ENCODE data around the gene POTEJ. TPM values are rescaled to one million over a fixed set of nuclear protein-coding genes. Genes with fewer than 3 reads are reported as not detected.
"Not testable (repeated sequence)": the region's sequence is repeated elsewhere in the genome, so short reads cannot be mapped to it uniquely, and the experiment has no call there.

POTEJ gene
- total RNA-seq, 1 donor from 2014 or later: 0.21 TPM

- not testable (repeated sequence) for H3K27ac ChIP-seq; H3F3A ChIP-seq (ENCODE audit: low read depth); H3K9ac ChIP-seq; H3K27me3 ChIP-seq; H3K36me3 ChIP-seq; H3K4me3 Mint-ChIP-seq; DNase-seq (ENCODE audit: low spot score); H3K27ac Mint-ChIP-seq; H3K36me3 Mint-ChIP-seq; H3K79me2 ChIP-seq (ENCODE audit: low read depth); H3K4me3 ChIP-seq; H3K9me3 ChIP-seq (ENCODE audit: low read depth); H4K20me1 ChIP-seq (ENCODE audit: low read depth); H3K4me2 ChIP-seq; H3K9me3 Mint-ChIP-seq; H3K4me1 ChIP-seq; H3K27me3 Mint-ChIP-seq (ENCODE audit: insufficient read depth, low read depth); H2AFZ ChIP-seq (replicated peaks); H3K4me1 Mint-ChIP-seq
- TF ChIP-seq, protein P1, sequence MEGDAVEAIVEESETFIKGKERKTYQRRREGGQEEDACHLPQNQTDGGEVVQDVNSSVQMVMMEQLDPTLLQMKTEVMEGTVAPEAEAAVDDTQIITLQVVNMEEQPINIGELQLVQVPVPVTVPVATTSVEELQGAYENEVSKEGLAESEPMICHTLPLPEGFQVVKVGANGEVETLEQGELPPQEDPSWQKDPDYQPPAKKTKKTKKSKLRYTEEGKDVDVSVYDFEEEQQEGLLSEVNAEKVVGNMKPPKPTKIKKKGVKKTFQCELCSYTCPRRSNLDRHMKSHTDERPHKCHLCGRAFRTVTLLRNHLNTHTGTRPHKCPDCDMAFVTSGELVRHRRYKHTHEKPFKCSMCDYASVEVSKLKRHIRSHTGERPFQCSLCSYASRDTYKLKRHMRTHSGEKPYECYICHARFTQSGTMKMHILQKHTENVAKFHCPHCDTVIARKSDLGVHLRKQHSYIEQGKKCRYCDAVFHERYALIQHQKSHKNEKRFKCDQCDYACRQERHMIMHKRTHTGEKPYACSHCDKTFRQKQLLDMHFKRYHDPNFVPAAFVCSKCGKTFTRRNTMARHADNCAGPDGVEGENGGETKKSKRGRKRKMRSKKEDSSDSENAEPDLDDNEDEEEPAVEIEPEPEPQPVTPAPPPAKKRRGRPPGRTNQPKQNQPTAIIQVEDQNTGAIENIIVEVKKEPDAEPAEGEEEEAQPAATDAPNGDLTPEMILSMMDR (IDR thresholded peaks at IDR 0.05): peak; percentile 17
Observed at GRCh38 chr2:130665596-130665995, 54.4 kb downstream of the POTEJ start.

DNA sequence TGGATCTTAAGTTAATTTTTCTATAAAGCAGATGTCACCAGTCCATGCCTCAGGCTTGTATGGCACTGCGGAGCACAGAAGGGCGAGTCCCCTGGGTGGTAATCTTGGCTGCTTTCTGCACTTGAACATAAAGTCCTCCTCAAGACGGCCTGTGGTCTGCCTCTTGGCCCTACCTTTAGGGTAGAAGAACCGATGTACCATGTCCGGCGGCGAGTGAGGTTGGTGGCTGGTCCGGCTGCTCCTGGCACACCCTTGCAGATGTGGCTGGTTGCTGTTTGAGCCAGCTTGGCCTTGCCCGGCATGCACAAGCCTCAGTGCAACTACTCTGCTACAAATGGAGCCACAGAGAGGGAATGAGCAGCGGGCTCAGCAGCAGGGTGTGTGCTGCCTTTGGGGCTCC, 56.3 kb downstream of the POTEJ start:
- H3K36me3 ChIP-seq; DNase-seq (ENCODE audit: low spot score); H3K4me3 Mint-ChIP-seq: not testable (repeated sequence)

DNA sequence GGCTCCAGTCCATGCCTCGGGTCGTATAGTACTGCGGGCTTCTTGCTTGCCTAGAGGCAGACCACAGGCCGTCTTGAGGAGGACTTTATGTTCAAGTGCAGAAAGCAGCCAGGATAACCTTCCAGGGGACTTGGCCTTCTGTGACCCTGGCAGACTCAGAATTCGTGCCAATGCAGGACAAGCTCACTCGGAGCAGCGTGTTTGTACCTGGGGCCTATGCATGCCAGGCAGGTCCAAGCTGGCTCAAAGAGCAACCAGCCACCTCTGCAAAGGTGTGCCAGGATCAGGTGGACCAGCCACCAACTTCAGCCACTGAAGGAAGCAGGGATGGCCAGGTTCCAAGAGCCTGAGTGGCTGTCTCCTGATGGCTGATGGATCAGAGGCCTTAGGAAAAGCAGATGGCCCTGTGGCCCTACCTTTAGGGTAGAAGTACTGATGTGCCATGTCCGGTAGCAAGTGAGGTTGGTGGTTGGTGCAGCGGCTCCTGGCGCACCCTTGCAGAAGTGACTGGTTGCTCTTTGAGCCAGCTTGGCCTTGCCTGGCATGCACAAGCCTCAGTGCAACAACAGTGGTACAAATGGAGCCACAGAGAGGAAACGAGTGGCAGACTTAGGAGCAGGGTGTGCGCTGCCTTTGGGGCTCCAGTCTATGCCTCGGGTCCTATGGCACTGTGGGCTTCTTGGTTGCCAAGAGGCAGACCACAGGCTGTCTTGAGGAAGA, 58.9 kb downstream of the POTEJ start:
- DNase-seq (ENCODE audit: low spot score); H3K4me1 Mint-ChIP-seq; H2AFZ ChIP-seq (replicated peaks); H3K9ac ChIP-seq; H3K4me3 ChIP-seq; H3K27me3 Mint-ChIP-seq (ENCODE audit: insufficient read depth, low read depth); H3F3A ChIP-seq (ENCODE audit: low read depth); H3K79me2 ChIP-seq (ENCODE audit: low read depth); H4K20me1 ChIP-seq (ENCODE audit: low read depth); H3K4me2 ChIP-seq; H3K36me3 ChIP-seq; H3K27ac Mint-ChIP-seq; H3K4me1 ChIP-seq; H3K9me3 Mint-ChIP-seq; H3K27me3 ChIP-seq; H3K4me3 Mint-ChIP-seq; H3K9me3 ChIP-seq (ENCODE audit: low read depth); H3K27ac ChIP-seq; H3K36me3 Mint-ChIP-seq: not testable (repeated sequence)

More for the DNA sequence above, 56.3 kb downstream of the POTEJ start:
- not testable (repeated sequence) for H3K27me3 ChIP-seq; H2AFZ ChIP-seq (replicated peaks); H3K27ac ChIP-seq; H3K4me1 Mint-ChIP-seq; H3K9ac ChIP-seq; H3K4me1 ChIP-seq; H3K4me2 ChIP-seq; H3K9me3 ChIP-seq (ENCODE audit: low read depth); H4K20me1 ChIP-seq (ENCODE audit: low read depth); H3K9me3 Mint-ChIP-seq; H3K4me3 ChIP-seq; H3F3A ChIP-seq (ENCODE audit: low read depth); H3K27me3 Mint-ChIP-seq (ENCODE audit: insufficient read depth, low read depth); H3K79me2 ChIP-seq (ENCODE audit: low read depth); H3K36me3 Mint-ChIP-seq; H3K27ac Mint-ChIP-seq

DNA sequence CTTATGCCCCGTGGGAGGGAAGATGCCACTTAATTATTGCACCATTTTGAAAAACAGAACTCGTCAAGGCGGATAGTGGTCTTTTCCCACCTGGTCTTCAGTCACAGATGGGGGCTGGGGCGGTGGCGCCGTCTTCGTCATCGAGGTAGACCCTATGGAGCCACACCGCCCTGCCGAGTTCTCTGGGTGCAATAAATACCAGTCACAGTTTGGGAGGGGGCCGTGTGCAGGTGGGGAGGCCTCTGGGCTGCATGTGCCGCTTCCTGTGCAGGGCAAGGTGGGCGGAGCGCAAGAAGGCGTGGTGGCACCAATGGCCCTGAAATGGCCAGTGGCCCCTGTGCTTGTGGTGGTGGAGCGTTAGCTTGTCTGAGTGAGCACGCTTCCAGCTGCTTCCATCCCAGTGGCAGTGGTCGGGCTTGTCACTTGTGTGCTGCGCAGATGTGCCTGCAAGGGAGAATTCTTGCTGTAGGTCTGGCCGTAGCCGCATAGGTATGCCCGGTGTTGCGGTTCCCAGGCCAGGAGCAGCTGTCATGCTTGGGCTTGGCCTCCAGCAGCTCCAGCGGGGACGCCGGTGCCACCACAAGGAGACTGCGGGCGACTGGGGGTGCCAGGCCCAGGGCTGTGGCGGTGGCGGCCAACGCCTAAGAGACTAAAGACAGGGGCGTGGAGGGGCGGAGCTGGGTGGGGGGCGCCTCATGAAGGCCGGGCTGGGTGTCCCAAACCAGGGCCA, 81.0 kb downstream of the POTEJ start:
- not testable (repeated sequence) for H3K79me2 ChIP-seq (ENCODE audit: low read depth); H3K36me3 ChIP-seq; H3K27ac ChIP-seq; H3K4me3 Mint-ChIP-seq; H3K9me3 ChIP-seq (ENCODE audit: low read depth); H3K36me3 Mint-ChIP-seq; H3K27me3 Mint-ChIP-seq (ENCODE audit: insufficient read depth, low read depth); H3K27me3 ChIP-seq; H3K4me1 Mint-ChIP-seq; DNase-seq (ENCODE audit: low spot score); H2AFZ ChIP-seq (replicated peaks); H3K9me3 Mint-ChIP-seq; H3K9ac ChIP-seq; H3K4me2 ChIP-seq; H3K4me3 ChIP-seq; H3F3A ChIP-seq (ENCODE audit: low read depth); H4K20me1 ChIP-seq (ENCODE audit: low read depth); H3K27ac Mint-ChIP-seq; H3K4me1 ChIP-seq

- Histone ChIP-seq H3K4me2 (peak overlapping the region; percentile 47), H3K4me3 (peak overlapping the region; percentile 29), H2AFZ (replicated peaks) (peak overlapping the region; percentile 85)
- not testable (repeated sequence) for H3K79me2 ChIP-seq (ENCODE audit: low read depth); H3K27ac ChIP-seq; H3K9ac ChIP-seq; H3K27me3 Mint-ChIP-seq (ENCODE audit: insufficient read depth, low read depth); H4K20me1 ChIP-seq (ENCODE audit: low read depth); H3K4me3 Mint-ChIP-seq; H3K36me3 ChIP-seq; H3K9me3 ChIP-seq (ENCODE audit: low read depth); H3K27me3 ChIP-seq; H3K9me3 Mint-ChIP-seq; H3K36me3 Mint-ChIP-seq; H3K27ac Mint-ChIP-seq; H3K4me1 Mint-ChIP-seq; H3F3A ChIP-seq (ENCODE audit: low read depth); H3K4me1 ChIP-seq
- TF ChIP-seq, protein P1 (IDR thresholded peaks at IDR 0.05): peak; percentile 62
- DNase-seq (ENCODE audit: low spot score): peak; percentile 80
Observed at GRCh38 chr2:130693474-130693873, 82.2 kb downstream of the POTEJ start.

DNA sequence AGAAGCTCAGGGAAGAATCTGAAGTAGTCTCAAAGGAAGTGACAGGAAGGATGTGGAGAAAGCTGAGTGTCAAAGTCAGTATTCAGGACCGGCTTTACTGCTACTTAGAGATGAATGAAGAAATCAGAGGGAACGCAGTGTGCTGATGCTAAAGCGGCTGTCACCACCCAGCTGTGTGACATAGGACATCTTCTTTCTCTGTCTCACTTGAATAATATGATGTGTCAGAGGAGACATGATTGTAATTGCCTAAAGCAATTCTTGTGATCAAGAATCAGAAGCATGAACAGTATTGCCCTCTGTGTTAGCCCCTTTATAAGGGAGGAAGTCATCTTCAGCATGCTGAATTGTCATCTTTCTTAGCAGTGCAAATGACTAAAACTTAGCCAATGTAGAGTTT, 92.0 kb downstream of the POTEJ start:
- not testable (repeated sequence) for H3K4me1 Mint-ChIP-seq; H3K27ac Mint-ChIP-seq; H3K79me2 ChIP-seq (ENCODE audit: low read depth); H3F3A ChIP-seq (ENCODE audit: low read depth); H3K4me1 ChIP-seq; H3K4me2 ChIP-seq; H3K36me3 Mint-ChIP-seq; H3K9ac ChIP-seq; H3K9me3 ChIP-seq (ENCODE audit: low read depth); H3K4me3 Mint-ChIP-seq; H3K4me3 ChIP-seq; H3K9me3 Mint-ChIP-seq; H3K27ac ChIP-seq; H3K27me3 Mint-ChIP-seq (ENCODE audit: insufficient read depth, low read depth); H3K36me3 ChIP-seq; DNase-seq (ENCODE audit: low spot score); H2AFZ ChIP-seq (replicated peaks); H4K20me1 ChIP-seq (ENCODE audit: low read depth); H3K27me3 ChIP-seq
